ENCODE measurements around the gene OMA1.
A peak's percentile ranks its signal among the peaks of the same experiment; 100 is the strongest.

OMA1 gene

DNA sequence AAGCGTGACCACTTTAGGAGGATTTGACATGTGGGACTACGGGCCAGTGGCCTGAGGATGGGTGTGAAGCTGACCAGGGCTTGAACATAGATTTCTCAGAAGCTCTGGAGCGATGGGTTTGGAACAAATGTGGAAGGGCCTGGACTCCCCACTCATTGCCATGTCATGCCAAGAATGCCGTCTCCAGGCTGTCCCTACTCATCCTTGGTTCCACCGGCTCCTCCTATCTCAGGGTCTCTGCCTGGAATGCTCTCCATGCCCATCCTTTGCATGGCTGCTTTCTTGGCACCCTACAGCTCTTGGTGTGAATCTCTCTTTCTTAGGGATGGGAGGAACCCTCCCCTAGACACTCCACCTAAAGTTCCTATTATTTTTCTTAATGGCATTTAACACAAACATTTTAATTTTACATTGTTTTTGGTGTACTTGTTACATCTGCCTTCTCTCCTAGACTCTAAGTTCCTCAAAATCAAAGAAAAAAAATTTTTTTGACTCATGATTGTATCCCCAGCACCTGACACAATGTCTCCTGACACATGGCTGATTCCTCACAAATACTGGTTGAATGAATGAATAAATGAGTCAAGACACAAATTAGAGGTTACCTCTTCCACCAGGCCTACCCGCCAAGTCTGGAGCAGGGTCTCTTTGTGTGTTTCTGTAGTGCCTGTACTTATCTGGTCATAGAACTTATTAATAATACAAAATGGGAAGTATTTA is 114.5 kb downstream of the OMA1 start:
- DNase-seq (ENCODE audit: low read depth): peak; percentile 46
